ENCODE results near the gene MIA2. TPM values are rescaled to one million over a fixed set of nuclear protein-coding genes. Genes with fewer than 3 reads are reported as not detected.

The MIA2 gene, protein sequence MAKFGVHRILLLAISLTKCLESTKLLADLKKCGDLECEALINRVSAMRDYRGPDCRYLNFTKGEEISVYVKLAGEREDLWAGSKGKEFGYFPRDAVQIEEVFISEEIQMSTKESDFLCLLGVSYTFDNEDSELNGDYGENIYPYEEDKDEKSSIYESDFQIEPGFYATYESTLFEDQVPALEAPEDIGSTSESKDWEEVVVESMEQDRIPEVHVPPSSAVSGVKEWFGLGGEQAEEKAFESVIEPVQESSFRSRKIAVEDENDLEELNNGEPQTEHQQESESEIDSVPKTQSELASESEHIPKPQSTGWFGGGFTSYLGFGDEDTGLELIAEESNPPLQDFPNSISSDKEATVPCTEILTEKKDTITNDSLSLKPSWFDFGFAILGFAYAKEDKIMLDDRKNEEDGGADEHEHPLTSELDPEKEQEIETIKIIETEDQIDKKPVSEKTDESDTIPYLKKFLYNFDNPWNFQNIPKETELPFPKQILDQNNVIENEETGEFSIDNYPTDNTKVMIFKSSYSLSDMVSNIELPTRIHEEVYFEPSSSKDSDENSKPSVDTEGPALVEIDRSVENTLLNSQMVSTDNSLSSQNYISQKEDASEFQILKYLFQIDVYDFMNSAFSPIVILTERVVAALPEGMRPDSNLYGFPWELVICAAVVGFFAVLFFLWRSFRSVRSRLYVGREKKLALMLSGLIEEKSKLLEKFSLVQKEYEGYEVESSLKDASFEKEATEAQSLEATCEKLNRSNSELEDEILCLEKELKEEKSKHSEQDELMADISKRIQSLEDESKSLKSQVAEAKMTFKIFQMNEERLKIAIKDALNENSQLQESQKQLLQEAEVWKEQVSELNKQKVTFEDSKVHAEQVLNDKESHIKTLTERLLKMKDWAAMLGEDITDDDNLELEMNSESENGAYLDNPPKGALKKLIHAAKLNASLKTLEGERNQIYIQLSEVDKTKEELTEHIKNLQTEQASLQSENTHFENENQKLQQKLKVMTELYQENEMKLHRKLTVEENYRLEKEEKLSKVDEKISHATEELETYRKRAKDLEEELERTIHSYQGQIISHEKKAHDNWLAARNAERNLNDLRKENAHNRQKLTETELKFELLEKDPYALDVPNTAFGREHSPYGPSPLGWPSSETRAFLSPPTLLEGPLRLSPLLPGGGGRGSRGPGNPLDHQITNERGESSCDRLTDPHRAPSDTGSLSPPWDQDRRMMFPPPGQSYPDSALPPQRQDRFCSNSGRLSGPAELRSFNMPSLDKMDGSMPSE (N-terminal part only)
- polyA plus RNA-seq (2012; ENCODE audit: insufficient read depth, insufficient read length, low read depth): 15.7 TPM

DNA sequence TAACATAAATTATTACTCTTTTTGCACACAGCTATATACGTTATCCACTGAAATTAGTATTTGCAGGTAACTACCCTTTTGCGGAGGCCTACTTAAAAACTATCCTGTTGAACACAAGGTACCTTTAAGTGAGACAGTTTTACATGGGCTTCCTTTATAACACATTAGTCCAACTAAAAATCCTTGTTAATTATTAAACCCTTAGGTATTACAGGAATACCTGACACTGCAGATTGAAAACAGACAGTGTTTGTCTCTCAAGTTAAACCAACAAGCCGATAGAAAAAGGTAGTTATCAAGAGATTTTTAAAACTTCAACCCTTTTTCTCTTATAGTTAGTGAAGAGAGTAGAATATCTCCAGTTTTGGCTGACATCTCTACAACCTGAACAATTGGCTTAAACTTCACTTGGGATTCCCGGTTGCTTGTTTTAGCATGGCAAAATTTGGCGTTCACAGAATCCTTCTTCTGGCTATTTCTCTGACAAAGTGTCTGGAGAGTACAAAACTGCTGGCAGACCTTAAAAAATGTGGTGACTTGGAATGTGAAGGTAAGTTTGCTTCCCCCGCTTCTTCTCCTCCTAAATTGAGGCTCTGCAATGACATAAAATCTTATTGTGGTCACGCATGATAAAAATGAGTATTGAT is at the start of gene MIA2:
Gene MIA2, plus strand, starts transcription at position 236 of the 647 bp plus-strand sequence. Its CDS starts 200 bp downstream, at position 436.
- H3K4me3 ChIP-seq (ENCODE audit: low read depth, low read length): no peak within 1 kb of the TSS
- no peaks in the 10 kb centered on the region for H3K4me1 ChIP-seq
- DNase-seq: no peak
- no peaks in the 10 kb centered on the region for H3K27me3 ChIP-seq
- TF ChIP-seq, protein P1, sequence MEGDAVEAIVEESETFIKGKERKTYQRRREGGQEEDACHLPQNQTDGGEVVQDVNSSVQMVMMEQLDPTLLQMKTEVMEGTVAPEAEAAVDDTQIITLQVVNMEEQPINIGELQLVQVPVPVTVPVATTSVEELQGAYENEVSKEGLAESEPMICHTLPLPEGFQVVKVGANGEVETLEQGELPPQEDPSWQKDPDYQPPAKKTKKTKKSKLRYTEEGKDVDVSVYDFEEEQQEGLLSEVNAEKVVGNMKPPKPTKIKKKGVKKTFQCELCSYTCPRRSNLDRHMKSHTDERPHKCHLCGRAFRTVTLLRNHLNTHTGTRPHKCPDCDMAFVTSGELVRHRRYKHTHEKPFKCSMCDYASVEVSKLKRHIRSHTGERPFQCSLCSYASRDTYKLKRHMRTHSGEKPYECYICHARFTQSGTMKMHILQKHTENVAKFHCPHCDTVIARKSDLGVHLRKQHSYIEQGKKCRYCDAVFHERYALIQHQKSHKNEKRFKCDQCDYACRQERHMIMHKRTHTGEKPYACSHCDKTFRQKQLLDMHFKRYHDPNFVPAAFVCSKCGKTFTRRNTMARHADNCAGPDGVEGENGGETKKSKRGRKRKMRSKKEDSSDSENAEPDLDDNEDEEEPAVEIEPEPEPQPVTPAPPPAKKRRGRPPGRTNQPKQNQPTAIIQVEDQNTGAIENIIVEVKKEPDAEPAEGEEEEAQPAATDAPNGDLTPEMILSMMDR (IDR thresholded peaks at IDR 0.05; ENCODE audit: low read depth, low read length): no peak
- H3K9me3 ChIP-seq: no peaks in the 10 kb centered on the region
- no peaks in the 10 kb centered on the region for H3K36me3 ChIP-seq

DNA sequence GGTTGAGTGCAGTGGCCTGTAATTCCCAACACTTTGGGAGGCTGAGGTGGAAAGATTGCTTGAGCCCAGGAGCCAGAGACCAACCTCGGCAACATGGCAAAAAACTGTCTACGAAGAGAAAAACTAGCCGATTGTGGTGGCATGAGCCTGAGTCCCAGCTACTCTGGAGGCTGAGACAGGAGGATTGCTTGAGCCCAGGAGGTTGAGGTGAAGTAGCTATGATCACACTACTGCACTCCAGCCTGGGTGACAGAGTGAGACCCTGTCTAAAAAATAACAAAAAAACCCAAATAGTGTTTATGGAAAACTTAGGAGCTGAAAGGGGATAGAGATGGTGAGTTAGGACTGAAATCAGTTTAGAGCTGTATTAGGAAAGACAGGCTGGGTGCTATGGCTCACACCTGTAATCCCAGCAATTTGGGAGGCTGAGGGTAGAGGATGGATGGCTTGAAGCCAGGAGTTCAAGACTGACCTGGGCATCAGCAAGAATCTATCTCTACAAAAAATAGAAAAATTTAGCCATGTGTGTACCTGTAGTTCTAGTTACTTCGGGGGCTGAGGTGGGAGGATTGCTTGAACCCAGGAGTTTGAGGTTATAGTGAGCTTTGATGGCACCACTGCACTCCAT is 49.0 kb upstream of the MIA2 start:
- peaks cover 55% of the 10 kb centered on the region for H3K36me3 ChIP-seq
- H3K9me3 ChIP-seq: no peaks in the 10 kb centered on the region
- DNase-seq: no peak
- H3K4me3 ChIP-seq (ENCODE audit: low read depth, low read length): no peak overlapping the region
- H3K4me1 ChIP-seq: no peaks in the 10 kb centered on the region
- H3K27me3 ChIP-seq: no peaks in the 10 kb centered on the region
- TF ChIP-seq, protein P1 (IDR thresholded peaks at IDR 0.05; ENCODE audit: low read depth, low read length): no peak

DNA sequence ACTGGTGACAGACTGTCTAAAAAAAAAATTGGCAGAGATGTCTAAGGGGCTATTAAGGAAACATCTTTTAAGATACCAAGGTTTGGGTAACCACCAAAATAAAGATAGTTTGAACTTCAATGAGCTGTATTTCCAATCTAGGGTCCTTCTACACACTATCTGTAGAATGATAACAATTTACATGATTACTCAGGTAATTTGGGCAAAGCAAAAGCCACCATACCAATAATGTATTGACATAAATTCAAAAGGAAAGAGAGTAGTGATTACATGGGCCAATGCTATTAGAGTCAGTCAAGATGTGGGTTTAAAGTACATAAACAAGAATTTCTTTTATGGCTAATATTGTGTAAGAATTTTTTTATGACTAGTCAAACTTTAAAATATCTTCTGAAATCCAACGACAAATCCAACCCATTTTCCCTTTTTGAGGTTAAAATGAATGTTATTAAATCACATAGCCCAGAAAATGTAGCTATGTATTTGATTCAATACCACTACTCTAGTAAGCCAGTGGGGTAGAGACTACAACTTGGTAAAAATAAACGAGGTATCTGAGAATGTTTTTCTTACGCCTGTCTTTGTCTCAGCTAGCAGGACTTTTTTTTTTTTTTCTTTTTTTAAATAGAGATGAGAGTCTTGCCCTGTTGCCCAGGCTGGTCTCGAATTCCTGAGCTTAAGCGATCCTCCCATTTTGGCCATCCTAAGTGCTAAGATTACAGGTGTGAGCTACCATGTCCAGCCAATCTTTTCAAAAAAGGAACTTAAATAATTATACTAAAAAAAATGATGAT is 48.3 kb upstream of the MIA2 start:
- no peak overlapping the region for H3K4me3 ChIP-seq (ENCODE audit: low read depth, low read length)
- no peaks in the 10 kb centered on the region for H3K27me3 ChIP-seq
- TF ChIP-seq, protein P1 (IDR thresholded peaks at IDR 0.05; ENCODE audit: low read depth, low read length): no peak
- no peaks in the 10 kb centered on the region for H3K4me1 ChIP-seq
- peaks cover 48% of the 10 kb centered on the region for H3K36me3 ChIP-seq
- no peaks in the 10 kb centered on the region for H3K9me3 ChIP-seq
- DNase-seq: no peak

DNA sequence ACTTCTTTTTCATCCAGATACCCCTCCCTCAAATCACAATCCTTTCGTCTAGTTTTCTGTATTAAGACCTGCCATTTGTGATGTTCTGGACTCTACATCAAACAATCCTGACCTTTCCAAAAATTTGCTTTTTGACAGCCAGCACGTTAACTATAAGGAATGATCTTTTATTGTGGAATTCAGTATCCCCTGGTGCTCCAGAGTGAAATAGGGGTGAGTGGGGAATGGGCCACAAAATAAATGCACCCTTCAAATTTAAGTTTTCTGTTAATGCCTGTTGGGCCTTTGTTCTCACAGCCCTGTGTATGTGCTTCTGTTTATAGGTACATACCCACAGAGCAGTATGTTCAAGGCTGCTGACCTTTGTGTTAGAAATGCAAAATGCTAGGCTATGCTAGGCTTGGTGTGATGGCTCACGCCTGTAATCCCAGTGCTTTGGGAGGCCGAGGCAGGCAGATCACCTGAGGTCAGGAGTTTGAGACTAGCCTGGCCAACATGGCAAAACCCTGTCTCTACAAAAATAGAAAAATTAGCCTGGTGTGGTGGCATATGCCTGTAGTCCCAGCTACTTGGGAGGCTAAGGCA is 46.7 kb upstream of the MIA2 start:
- Histone ChIP-seq H3K4me1 (no peaks in the 10 kb centered on the region), H3K36me3 (peaks cover 32% of the 10 kb centered on the region), H3K9me3 (no peaks in the 10 kb centered on the region), H3K27me3 (no peaks in the 10 kb centered on the region), H3K4me3 (ENCODE audit: low read depth, low read length) (no peak overlapping the region)
- TF ChIP-seq, protein P1 (IDR thresholded peaks at IDR 0.05; ENCODE audit: low read depth, low read length): no peak
- no peak for DNase-seq

Measured in BE2C (cell line).